Natural killer cell (primary cell): ENCODE results near the gene RNF213. TPM values are rescaled to one million over a fixed set of nuclear protein-coding genes. Genes with fewer than 3 reads are reported as not detected.
"Not testable (repeated sequence)": the region's sequence is repeated elsewhere in the genome, so short reads cannot be mapped to it uniquely, and the experiment has no call there.

Source experiments
- ATAC-seq, 3 donors: fragments of 150-1000 bp in 2 of 3; fragments of 200-7000 bp in 1 of 3; cut with Tn5 transposase; 1 replicate in 1 of 3; 2 replicates in 2 of 3; pipeline ENCODE4 v1.10.0; 2021; ENCODE audit warnings: mild to moderate bottlenecking in 2 of 3, moderate library complexity in 2 of 3
- DNase-seq, 2 donors: peaks; one replicate each; pipeline versions ENCODE4 v3.0.0 to v3.0.0-alpha.2; 2013 to 2021; ENCODE audit warnings: mixed read lengths in 1 of 2
- H3K27ac ChIP-seq: one replicate; pipeline ENCODE4 v1.5.1; 2013; ENCODE audit warnings: mild to moderate bottlenecking, low read length
- H3K27me3 ChIP-seq: one replicate; pipeline ENCODE4 v1.6.1; 2013; ENCODE audit warnings: low read length; ENCODE audit not compliant: control insufficient read depth, insufficient read depth
- H3K36me3 ChIP-seq: one replicate; pipeline ENCODE4 v1.6.1; 2013; ENCODE audit warnings: low read length; ENCODE audit not compliant: control insufficient read depth, insufficient read depth
- H3K4me1 ChIP-seq: one replicate; pipeline ENCODE4 v1.6.1; 2013; ENCODE audit warnings: low read length; ENCODE audit not compliant: control insufficient read depth, insufficient read depth
- H3K4me3 ChIP-seq: one replicate; pipeline ENCODE4 v1.5.1; 2013; ENCODE audit warnings: low read length
- H3K9me3 ChIP-seq: one replicate; pipeline ENCODE4 v1.6.1; 2013; ENCODE audit warnings: low read length; ENCODE audit not compliant: control insufficient read depth, insufficient read depth
- H3K27ac Mint-ChIP-seq, 2 donors: one replicate each; pipeline ENCODE4 v1.8.0; 2022; ENCODE audit warnings: mild to moderate bottlenecking in 2 of 2, mixed read lengths in 2 of 2, moderate library complexity in 1 of 2
- H3K27me3 Mint-ChIP-seq, 2 donors: one replicate each; pipeline ENCODE4 v1.8.0; 2022; ENCODE audit warnings: low read depth in 2 of 2, mixed read lengths in 2 of 2
- H3K36me3 Mint-ChIP-seq: one replicate; pipeline ENCODE4 v1.8.0; 2022; ENCODE audit warnings: mixed read lengths
- H3K4me1 Mint-ChIP-seq, 2 donors: one replicate each; pipeline ENCODE4 v1.8.0; 2022; ENCODE audit warnings: mixed read lengths in 2 of 2
- H3K4me3 Mint-ChIP-seq: one replicate; pipeline ENCODE4 v1.8.0; 2022; ENCODE audit warnings: mild to moderate bottlenecking, moderate library complexity, mixed read lengths
- H3K9me3 Mint-ChIP-seq, 2 donors: one replicate each; pipeline ENCODE4 v1.8.0; 2022; ENCODE audit warnings: mixed read lengths in 2 of 2
- WGBS: methylation state at CpG from one replicate; pipeline ENCODE4 v1.1.7; 2013; ENCODE audit warnings: missing lambda C conversion rate; ENCODE audit not compliant: insufficient coverage; 5-methylcytosine and 5-hydroxymethylcytosine counted together
- intact Hi-C: fragments of 100-400 bp; cut with micrococcal nuclease; formaldehyde crosslinking; loops from one replicate; pipeline ENCODE4 v1.14.2; 2022
- total RNA-seq, 4 donors: library from RNA; stranded (reverse); fragments of 120-200 nt in 1 of 4; gene quantifications; one replicate each; pipeline versions ENCODE4 v1.2.3 to v1.2.4, GENCODE V29; 2013 to 2022
- TF ChIP-seq, protein P1 (sequence below): fragments of 200-600 bp; IDR thresholded peaks from one replicate; pipeline ENCODE4 v1.8.0; 2022; ENCODE audit warnings: antibody characterized with exemption

RNF213 gene
- total RNA-seq, 3 donors from 2014 or later (not counting 1 experiment from before 2014, with no cell fraction given): 929 to 1,120 (median 1,060) TPM

DNA sequence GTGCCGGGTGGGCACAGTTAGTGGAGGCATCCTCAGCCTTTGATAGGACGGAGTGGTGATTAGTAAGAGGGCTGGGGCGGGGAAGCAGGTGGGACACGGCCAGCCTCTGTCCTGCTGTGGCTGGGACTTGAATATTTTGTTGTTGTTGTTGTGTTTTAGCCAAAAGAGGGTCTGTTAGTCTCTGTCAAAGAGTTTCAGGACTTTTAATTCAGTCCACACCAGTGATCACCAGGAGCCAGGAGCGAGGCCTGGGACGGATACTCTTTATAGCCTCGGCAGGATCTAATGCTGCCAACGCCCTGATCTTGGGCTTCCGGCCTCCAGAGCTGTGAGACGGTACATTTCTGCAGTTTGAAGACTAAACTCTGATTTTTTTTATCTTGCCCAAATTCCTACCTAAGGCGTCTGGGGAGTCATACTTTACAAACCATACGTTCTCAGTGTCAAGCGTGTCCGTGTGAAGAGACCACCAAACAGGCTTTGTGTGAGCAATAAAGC lies 2.9 kb upstream of the RNF213 start:
- H3K4me1 ChIP-seq: peaks cover 37% of the 10 kb centered on the region
- H3K27ac ChIP-seq: no peak overlapping the region
- no peaks in the 10 kb centered on the region for H3K27me3 ChIP-seq
- peaks cover 29 to 39% of the 10 kb centered on the region in 2 donors for H3K4me1 Mint-ChIP-seq
- H3K4me3 ChIP-seq: no peak overlapping the region
- H3K9me3 Mint-ChIP-seq: no peaks in the 10 kb centered on the region
- DNase-seq (peak in 1 of 2 donors; percentile 33), ATAC-seq (no peak)
- TF ChIP-seq, protein P1, sequence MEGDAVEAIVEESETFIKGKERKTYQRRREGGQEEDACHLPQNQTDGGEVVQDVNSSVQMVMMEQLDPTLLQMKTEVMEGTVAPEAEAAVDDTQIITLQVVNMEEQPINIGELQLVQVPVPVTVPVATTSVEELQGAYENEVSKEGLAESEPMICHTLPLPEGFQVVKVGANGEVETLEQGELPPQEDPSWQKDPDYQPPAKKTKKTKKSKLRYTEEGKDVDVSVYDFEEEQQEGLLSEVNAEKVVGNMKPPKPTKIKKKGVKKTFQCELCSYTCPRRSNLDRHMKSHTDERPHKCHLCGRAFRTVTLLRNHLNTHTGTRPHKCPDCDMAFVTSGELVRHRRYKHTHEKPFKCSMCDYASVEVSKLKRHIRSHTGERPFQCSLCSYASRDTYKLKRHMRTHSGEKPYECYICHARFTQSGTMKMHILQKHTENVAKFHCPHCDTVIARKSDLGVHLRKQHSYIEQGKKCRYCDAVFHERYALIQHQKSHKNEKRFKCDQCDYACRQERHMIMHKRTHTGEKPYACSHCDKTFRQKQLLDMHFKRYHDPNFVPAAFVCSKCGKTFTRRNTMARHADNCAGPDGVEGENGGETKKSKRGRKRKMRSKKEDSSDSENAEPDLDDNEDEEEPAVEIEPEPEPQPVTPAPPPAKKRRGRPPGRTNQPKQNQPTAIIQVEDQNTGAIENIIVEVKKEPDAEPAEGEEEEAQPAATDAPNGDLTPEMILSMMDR: no peak
- intact Hi-C loops: loop anchor here (10.0 kb wide), 1 partner anchor 163 kb away; no protein-coding TSS in a partner anchor
- H3K27me3 Mint-ChIP-seq: no peaks in the 10 kb centered on the region
- peak overlapping the region; percentile 95 for H3K4me3 Mint-ChIP-seq
- H3K36me3 Mint-ChIP-seq: no peaks in the 10 kb centered on the region
- peak overlapping the region in 1 of 2 donors; percentile 96 for H3K27ac Mint-ChIP-seq
- no peaks in the 10 kb centered on the region for H3K36me3 ChIP-seq
- 84% methylated on average over 14 of the region's 14 CpGs for WGBS
- no peaks in the 10 kb centered on the region for H3K9me3 ChIP-seq

DNA sequence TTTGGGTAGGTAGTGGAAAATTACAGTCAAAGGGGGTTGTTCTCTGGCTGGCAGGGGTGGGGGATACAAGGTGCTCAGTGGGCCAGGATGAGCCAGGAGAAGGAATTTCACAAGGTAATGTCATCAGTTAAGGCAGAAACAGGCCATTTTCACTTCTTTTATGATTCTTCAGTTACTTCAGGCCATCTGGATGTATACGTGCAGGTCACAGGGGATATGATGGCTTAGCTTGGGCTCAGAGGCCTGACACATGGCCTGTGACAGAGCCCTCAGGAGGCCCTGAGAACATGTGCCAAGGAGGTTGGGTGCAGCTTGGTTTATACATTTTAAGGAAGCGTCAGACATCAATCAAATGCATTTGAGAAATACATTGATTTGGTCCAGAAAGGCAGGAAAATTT lies 2.4 kb upstream of the RNF213 start:
- H3K36me3 ChIP-seq, H3K27me3 ChIP-seq, ATAC-seq, DNase-seq, H3K27me3 Mint-ChIP-seq, H3K4me3 ChIP-seq, H3K36me3 Mint-ChIP-seq, H3K9me3 Mint-ChIP-seq, H3K9me3 ChIP-seq, H3K27ac ChIP-seq: not testable (repeated sequence)
- peak overlapping the region; percentile 89 to 96 for H3K27ac Mint-ChIP-seq
- H3K4me3 Mint-ChIP-seq: peak overlapping the region; percentile 95
- H3K4me1 ChIP-seq: peaks cover 43% of the 10 kb centered on the region
- intact Hi-C loops: loop anchor here (10.0 kb wide), 1 partner anchor 163 kb away; no protein-coding TSS in a partner anchor
- peaks cover 29 to 37% of the 10 kb centered on the region in 2 donors for H3K4me1 Mint-ChIP-seq
- WGBS: 69% methylated on average over 2 of the region's 2 CpGs

DNA sequence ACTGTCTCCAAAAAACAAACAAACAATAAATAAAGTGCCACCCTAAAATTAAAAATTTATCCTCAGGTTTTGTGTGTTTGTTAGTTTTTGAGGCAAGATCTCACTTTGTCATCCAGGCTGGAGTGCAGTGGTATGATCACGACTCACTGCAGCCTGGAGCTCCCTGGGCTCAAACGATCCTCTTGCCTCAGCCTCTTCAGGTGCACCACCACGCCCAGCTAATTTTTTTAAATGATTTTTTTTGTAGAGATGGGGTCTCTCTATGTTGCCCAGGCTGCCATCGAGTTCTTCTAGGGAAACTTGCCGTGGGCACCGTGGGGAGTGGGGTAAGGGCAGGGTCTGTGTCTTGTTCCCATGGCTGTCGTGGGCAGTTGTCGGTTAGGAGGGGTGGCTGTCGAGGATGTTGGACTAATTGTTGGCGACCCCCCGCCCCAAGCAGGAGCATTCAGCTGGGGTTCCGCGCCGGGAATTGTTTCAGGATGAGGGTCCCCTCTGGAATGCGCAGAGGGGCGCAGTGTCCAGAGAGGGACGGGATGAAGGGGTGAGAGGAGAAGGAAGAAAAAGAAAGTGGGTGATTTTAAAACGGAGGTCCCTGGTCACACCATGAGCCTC lies 1.1 kb upstream of the RNF213 start:
- intact Hi-C loops: loop anchor here (10.0 kb wide), 1 partner anchor 165 kb away; no protein-coding TSS in a partner anchor
- no peaks in the 10 kb centered on the region for H3K36me3 ChIP-seq
- peak overlapping the region; percentile 83 for H3K27ac ChIP-seq
- H3K4me1 ChIP-seq: peaks cover 50% of the 10 kb centered on the region
- Mint-ChIP-seq H3K27me3 (no peaks in the 10 kb centered on the region), H3K4me1 (peaks cover 28 to 36% of the 10 kb centered on the region in 2 donors), H3K9me3 (no peaks in the 10 kb centered on the region), H3K27ac (peak overlapping the region; percentile 89 to 96), H3K4me3 (peak overlapping the region; percentile 95), H3K36me3 (no peaks in the 10 kb centered on the region)
- WGBS: 66% methylated on average over 18 of the region's 18 CpGs
- peak overlapping the region; percentile 37 for H3K4me3 ChIP-seq
- H3K9me3 ChIP-seq: no peaks in the 10 kb centered on the region
- TF ChIP-seq, protein P1: no peak
- H3K27me3 ChIP-seq: no peaks in the 10 kb centered on the region
- ATAC-seq (no peak), DNase-seq (peak in 1 of 2 donors; percentile 44)

DNA sequence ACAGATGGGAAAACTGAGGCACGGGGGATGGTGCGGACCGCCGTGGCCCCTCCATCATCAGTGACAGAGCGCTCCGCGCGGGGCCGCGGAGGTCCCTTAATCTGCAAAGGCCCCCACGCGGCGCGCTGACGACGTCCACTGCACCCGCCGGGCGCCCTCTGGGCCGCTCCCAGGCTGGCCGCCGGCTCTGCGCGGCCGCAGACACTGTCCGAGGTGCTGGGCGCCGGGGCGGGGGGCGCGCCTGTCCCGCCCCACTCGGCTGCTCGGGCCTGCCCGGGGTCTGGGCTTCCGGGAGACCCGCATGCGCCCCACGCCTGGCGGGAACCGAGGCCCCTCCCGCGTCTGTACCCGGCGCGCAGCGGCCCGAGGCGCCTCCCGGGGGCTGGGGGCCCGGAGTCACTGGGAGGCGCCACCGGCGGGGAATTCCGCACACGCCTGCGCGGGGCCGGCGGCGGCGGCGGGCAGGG lies 550 bp upstream of the RNF213 start:
- Mint-ChIP-seq H3K27me3 (no peaks in the 10 kb centered on the region), H3K27ac (peak overlapping the region; percentile 89 to 96), H3K9me3 (no peaks in the 10 kb centered on the region), H3K4me1 (peaks cover 28 to 36% of the 10 kb centered on the region in 2 donors), H3K4me3 (peak overlapping the region; percentile 95), H3K36me3 (no peaks in the 10 kb centered on the region)
- peak overlapping the region; percentile 37 for H3K4me3 ChIP-seq
- H3K27ac ChIP-seq: peak overlapping the region; percentile 83
- DNase-seq (peak; percentile 79 to 93), ATAC-seq (peak; percentile 72 to 84 (median 76))
- 2% methylated on average over 55 of the region's 63 CpGs for WGBS
- no peaks in the 10 kb centered on the region for H3K27me3 ChIP-seq
- peaks cover 50% of the 10 kb centered on the region for H3K4me1 ChIP-seq
- no peaks in the 10 kb centered on the region for H3K36me3 ChIP-seq
- intact Hi-C loops: no loop called here
- no peaks in the 10 kb centered on the region for H3K9me3 ChIP-seq
- TF ChIP-seq, protein P1: no peak
